ENCODE data around the gene PDX1.
"Not testable (repeated sequence)": the region's sequence is repeated elsewhere in the genome, so short reads cannot be mapped to it uniquely, and the experiment has no call there.

Gene PDX1

DNA sequence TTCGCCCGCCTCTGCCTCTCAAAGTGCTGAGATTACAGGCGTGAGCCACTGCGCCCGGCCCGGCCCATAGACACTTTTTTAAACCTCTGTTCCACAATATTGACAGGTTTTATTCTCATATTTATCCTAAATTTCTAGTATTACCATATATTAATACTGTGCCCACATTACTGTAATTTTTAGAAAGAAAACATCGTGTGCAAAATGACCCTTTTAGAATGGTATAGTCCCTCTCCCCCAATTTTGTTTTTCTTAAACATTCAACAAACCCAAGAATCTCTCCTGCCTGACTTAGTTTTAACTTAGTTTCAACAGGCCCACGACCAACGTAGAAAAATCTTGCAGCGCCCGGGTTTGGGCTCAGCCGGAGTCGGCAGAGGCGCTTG lies 40.2 kb downstream of the PDX1 start:
- no peak for DNase-seq

DNA sequence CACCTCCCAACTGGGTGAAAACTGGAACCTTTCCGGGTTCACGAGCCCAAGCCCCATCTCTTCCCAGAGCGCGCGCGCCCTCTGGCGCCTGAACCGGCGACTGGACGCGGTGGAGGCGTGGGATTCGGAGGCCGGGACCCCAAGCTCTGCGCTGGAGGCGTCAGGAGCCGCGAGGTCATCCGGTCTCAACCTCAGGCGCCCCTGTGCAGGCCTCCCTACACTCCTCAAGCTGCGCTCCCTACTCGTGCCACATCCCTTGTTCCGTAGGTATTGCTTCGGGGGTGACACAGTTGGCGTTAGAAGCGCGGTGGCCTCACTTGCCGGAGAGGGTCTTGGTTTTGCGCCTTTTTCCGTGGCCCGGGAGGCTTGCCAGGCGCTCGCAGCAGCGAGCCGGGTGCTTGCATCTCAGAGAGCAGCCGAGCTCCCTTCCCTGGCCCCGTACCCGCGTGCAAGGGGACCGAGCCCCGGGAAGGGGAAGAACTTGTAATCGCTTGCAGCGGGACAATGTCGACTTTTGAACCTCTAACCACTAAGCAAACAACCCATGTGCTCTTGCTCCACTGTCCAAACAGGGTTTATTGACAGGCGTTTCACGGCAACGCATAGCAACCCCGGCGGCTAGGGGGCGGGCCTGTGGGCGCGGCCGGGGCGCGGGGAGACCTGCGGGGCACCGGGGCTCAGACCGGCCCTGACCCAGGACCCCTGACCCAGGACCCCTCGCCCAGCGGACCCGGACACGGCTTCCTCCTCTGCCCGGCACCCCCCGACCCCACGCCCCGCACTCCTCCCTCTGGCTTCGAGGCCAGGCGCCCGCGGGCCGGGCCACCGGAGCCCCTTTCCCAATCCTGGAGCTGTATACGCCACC lies 40.8 kb downstream of the PDX1 start:
- DNase-seq: peak; percentile 50

GRCh38 chr13:27961227-27962085 lies 41.7 kb downstream of the PDX1 start:
- DNase-seq: no peak

- no peak for DNase-seq
These were observed 42.5 kb downstream of the PDX1 start for GRCh38 chr13:27962128-27962841.

DNA sequence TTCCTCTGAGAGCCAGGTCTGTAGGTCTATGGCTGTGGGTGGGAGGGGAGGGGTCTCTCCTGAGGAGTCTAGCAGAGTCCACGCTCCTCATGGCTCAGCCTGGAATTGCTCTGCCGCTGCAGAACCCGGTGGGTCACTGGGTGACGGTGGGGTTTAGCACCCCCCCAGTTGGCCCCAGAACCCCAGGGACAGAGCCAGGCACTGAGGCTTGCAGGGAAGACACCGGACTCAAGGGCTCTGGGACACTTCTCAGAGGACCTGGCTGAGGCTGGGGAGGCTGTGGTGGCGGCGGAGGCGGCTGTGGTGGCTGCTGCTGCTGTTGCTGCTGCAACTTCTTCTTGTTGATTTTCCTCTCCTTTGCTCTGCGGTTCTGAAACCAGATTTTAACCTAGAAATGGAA lies 43.2 kb downstream of the PDX1 start:
- no peak for DNase-seq

DNA sequence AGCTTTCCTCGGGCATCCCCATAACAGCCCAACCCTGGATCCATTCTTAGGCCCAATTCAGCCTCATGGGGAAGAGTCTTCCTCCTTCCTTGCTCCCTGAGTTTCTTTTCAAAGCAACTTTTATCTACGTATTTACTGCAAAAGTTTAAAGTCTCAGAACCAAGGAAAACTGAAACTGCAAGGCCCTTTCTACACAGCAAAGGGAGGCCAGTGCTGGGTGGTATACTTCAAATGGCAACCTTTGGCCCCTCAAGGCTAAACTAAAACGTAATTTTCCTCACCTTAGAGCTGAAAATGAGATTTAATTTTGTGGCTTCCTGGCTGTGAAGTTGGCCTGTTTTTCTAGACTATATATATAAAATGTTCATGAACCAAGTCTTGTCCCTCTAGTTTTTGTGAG lies 43.7 kb downstream of the PDX1 start:
- DNase-seq: no peak

DNA sequence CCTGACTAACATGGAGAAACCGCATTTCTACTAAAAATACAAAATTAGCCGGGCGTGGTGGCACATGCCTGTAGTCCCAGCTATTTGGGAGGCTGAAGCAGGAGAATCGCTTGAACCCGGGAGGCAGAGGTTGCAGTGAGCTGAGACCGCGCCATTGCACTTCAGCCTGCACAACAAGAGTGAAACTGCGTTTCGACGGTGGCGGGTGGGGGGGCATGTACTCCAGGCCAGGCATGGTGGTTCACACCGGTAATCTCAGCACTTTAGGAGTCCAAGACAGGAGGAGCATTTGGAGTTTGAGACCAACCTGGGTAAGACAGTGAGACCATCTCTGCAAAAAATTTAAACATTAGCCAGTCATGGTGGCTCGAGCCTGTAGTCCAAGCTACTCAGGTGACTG lies 44.4 kb downstream of the PDX1 start:
- DNase-seq: not testable (repeated sequence)

DNA sequence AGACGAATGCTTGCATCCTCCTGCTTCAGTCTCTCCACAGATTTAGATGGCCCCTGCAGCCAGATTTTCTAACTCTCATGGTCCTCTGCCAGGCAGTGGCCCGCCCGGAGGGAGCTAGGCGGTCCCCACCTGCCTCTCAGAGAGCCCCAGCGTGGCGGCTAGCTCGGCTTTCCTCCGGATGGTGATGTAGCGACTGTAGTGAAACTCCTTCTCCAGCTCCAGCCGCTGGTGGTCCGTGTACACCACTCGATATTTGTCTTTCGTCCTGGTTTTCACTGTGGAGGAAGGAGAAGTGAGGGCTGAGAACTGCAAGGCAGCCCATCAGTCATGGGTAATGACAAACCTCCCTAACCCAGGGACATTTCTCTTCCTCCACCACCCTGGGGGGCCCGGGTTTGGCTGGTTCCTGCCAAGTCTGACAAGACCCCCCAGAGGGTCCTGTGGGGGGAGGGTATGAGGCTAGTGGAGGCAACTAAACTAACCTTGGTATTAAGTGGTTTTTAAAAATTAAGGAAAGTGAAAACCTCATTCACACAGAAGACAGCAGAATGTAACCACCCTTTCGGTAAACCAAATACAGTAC lies 45.0 kb downstream of the PDX1 start:
- no peak for DNase-seq

DNA sequence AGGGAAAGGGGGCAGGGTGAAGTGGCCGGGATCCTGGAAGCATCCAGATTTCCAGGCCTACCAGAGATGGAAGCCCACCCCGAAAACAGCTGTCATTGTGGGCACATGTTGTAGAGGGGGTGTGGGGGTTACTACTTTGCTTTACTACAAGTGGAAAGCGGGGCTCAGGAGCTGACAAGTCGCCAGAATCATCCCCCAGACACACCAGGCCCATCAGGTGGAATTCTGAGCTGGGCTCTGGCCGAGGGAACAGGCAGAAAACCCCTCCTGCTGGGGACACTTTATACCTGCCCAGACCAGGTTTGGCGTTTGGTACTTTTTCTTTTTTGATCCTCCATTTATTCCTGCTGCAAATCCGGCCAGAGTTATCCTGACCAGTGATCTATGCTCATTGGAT lies 45.5 kb downstream of the PDX1 start:
- DNase-seq: no peak

GRCh38 chr13:27965740-27966640 lies 46.2 kb downstream of the PDX1 start:
- no peak for DNase-seq

DNA sequence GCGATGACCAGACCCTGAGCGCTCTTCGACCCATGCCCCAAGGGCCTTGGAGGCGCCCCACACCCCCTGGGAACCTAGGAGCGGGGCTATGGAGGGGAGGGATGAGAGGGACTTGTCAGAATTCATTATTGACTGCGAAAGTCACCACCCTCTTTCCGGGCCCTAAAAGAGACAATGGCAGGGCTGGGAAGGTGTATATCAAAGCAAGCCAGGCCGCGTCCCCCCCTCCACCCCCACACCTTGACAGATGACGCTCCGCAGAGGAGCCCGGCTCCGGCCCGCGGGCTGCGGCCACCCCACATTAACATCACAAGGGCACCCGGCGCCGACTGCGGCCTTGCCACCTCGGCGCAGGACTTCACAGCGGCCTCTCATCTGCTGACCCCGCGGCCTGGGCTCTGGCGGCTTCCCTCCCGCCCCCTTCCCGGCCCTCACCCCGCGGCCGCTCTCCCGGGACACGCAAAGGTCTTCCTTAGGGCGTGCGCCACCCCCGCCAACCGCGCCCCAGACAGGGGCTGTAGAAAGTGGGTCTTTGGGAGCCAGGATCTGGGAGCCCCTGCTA lies 46.9 kb downstream of the PDX1 start:
- DNase-seq: no peak

DNA sequence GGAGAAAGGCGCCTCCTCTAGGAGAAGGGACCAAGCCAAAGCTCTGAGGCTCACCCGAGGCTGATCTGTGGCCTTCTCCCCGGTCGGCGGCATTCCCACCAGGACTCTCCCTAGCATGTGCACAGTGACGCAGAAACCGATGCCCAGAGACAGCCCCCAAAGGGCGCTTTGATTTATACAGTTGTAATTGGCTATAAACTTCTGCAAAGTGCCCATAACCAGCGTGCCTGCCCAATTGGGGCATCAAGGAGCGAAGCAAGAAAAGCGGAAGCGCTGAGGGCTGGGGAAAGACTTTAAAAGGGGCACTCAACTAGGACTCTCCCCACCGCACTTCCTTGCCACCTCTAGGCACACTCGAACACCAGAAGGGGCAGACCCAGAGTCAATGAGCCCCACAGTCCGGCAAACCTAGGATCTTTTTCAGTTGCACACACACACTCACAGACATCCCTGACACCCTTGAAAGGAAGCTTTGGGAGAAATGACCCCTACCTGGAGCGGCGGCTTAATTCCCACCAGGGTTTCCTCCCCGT lies 47.5 kb downstream of the PDX1 start:
- no peak for DNase-seq

GRCh38 chr13:27967736-27968315 lies 48.0 kb downstream of the PDX1 start:
- no peak for DNase-seq

DNA sequence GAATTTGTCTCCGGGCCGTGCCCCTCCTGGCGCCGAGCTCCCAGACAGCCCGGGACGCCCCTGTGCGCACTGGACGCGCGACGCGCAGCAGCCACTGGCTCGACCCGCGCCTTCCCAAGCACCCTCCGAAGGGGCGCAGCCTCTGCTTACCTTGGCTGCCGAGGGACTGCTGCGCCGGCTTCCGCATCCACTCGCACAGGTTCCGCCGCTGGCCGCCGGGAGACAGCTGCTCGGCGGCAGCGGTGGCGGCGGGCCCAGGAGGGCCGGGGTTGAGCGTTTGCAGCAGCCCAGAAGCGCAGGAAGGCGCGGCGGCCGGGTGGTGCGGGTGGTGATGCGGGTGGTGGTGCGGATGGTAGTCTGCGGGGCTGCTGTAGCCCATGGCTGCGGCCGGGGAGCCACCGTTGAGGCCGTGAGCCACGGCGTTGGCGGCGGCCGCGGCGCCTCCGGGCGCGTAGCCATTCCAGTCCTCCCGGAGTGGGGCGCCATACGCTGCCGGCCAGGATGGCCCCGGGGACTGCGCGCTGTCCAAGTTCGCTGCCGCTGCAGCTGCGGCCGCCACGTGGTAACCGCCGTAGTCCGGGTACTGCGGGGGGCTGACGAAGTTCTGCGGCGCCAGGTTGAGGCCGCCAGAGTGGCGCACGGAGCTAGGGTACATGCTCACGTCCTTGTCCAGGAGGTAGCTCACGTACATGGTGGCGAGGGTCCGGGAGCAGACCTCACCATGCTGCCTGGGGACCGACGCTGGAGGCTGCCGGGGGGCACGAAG lies 48.7 kb downstream of the PDX1 start:
- no peak for DNase-seq

- no peak for DNase-seq
These were observed 49.5 kb downstream of the PDX1 start, which contains the start of gene CDX2 for GRCh38 chr13:27969082-27969865. Gene CDX2 (minus strand): TSS chr13:27969315. CDS start chr13:27969006, 309 bp downstream.

DNA sequence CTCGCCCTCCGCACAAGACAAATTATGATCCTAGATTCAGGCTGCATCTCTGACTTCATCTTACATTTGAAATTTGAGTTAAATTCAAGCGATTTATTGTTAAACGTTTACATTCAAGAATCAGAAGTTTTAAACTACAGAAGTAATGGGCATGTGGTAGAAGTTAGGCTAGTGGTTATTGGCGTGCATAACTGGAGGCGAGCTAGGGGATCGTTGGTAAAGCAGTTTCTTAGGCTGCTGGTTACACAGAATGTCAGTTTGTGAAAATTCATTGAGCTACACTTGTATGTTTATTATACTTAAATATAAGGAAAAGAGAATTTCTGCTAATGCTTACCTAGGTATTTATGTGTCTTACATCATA lies 50.0 kb downstream of the PDX1 start:
- no peak for DNase-seq

GRCh38 chr13:27970382-27971235 lies 50.8 kb downstream of the PDX1 start:
- no peak for DNase-seq

- no peak for DNase-seq
These were observed 51.4 kb downstream of the PDX1 start for GRCh38 chr13:27971236-27971645.
